NCI-H2107 treated with DMSO at 0.1 percent for 48 hours (cell line): ENCODE results near the gene ALG14.
A peak's percentile ranks its signal among the peaks of the same experiment; 100 is the strongest.

Experiments
- DNase-seq: peaks from one replicate; lab custom pipeline; 2025; ENCODE audit not compliant: unreplicated experiment; lab: John Stamatoyannopoulos, UW

The ALG14 gene

GRCh38 chr1:94934551-94934950 lies 138.2 kb downstream of the ALG14 start:
- DNase-seq = no peak

DNA sequence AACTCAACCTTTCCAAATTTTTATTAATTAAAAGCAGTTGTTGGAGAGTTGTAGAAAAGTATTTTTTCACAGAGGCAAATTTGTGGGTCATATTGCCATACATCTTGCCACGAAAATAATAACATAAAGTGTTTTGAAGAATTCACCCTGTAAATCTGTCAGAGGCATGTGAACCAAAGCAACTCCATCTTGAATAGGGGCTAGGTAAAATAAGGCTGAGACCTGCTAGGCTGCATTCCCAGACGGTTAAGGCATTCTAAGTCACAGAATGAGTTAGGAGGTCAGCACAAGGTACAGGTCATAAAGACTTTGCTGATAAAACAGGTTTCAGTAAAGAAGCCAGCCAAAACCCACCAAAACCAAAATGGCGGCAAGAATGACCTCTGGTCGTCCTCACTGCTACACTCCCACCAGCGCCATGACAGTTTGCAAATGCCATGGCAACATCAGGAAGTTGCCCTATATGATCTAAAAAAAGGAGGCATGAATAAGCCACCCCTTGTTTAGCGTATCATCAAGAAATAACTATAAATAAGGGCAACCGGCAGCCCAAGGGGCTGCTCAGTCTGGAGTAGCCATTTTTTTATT lies 141.4 kb downstream of the ALG14 start:
- DNase-seq = no peak

- no peak for DNase-seq
These were observed 143.2 kb downstream of the ALG14 start for GRCh38 chr1:94929351-94930217.

GRCh38 chr1:94928293-94928939 lies 144.3 kb downstream of the ALG14 start:
- no peak for DNase-seq

DNA sequence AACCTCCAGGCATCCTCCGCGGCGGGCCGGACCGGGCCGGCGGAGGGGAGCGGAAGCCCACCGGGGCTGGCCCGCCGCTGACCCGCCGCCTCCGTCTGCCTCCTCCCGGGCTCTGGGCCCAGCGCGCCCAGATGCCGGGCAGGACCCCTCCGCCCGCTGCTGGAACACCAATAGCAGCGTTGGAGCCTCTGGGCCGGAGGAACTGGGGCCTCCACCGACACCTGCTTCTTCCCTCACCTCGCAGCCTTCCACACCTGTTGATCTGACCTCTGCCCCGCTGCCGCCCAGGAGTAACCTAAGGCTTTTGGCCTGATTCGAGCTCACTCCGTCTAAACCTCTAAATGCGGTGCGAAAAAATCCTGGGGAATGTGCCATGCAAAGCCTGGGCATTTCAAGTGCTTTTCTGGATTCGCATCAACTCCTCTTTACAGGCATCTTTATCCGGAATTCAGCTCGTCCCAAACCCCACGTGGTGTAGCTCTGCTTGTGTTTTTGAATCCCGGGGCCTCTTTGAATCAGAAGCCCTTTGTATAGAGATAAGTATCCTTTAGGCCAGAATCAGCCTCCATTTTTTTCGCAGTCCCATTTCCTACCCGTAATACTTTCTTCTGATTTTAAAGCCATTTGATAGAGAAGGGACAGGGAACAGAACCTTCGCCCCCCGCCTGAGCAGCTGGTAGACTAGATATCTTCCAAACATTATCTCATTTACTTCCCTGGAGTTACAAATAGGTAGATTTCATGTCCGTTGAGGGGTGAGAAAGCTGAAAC lies 145.2 kb downstream of the ALG14 start:
- peak; percentile 62 for DNase-seq

GRCh38 chr1:94926915-94927404 lies 145.8 kb downstream of the ALG14 start, which contains the start of gene CNN3:
Gene CNN3 (minus strand): TSS chr1:94927110. CDS start chr1:94926894, 216 bp downstream.
- DNase-seq = peak; percentile 73

GRCh38 chr1:94926126-94926914 lies 146.4 kb downstream of the ALG14 start:
- no peak for DNase-seq

DNA sequence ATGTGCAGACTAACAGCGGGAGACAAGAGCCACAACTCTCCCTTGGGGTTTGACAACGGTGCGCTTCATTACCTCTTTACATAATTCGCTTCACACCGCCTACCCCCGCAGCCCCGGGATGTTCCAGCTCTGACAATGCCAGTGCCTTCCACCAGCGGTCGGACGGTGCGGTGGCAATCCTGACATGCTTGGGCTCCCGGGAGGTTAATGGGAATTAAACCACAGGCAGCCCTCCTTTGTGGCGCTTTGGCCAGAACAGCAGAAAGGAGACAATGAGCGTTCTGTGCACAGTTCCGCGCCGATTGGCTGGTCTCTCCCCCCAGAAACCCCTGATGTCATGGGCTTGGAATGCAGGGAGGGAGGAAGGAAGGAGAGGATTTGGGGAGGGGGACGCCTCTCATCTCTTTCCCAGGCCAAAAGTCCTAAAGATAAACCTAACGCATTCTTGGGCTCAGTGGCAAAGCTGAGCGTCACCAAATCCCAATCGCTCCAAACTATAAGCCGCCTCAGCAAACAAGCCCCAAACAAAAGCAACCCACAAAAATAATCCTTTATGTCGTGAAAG lies 147.1 kb downstream of the ALG14 start:
- peak; percentile 83 for DNase-seq

GRCh38 chr1:94925004-94925403 lies 147.7 kb downstream of the ALG14 start:
- DNase-seq = peak; percentile 40
